ENCODE results near the gene CDKAL1. TPM values are rescaled to one million over a fixed set of nuclear protein-coding genes. Genes with fewer than 3 reads are reported as not detected.
A peak's percentile ranks its signal among the peaks of the same experiment; 100 is the strongest.

The CDKAL1 gene
- total and polyA plus RNA-seq, 2 of the 8 experiments (the other 6 are each of a cell fraction or from before 2014, with no cell fraction given): 8.4 to 24.6 TPM

DNA sequence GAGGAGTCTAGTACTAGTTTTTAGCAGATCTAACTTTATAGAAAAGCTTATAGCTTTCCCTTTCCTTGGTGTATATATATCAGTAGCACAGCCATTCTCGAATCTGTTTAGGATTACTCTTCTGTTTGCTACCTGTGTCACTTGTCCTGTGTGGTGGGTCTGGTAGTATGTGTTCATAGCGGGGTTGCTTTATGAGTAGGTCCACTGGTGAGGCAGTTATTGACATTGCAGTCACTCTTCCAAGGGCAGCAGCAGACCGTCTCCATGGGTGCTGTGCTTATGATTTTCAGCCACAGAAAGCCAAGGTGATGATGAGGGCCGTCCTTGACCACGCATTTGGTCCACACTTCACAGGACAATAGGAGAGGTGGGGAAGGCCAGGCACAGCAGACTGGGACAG, 171.5 kb downstream of the CDKAL1 start:
- ChIA-PET CTCF (ENCODE audit: partially characterized antibody) (no interaction called here), POLR2A (ENCODE audit: partially characterized antibody) (no interaction called here)
- Histone ChIP-seq H3K4me2 (ENCODE audit: insufficient read depth in 1 of 2, low read depth in 2 of 2, low read length in 2 of 2) (no peak overlapping the region), H3K27ac (ENCODE audit: low read depth, low read length) (no peak overlapping the region), H3K18ac (ENCODE audit: extremely low read depth, low read length) (no peak overlapping the region), H4K8ac (ENCODE audit: extremely low read depth, insufficient read depth, low read length) (no peak overlapping the region), H2BK15ac (ENCODE audit: low read length) (peak overlapping the region; percentile 73; the same call in 1 of the 2 replicates), H2BK120ac (replicated peaks; ENCODE audit: low read depth, low read length) (no peak overlapping the region), H3K9ac (replicated peaks in 1 of 4; ENCODE audit: extremely low read depth in 1 of 4, low read depth in 3 of 4, low read length in 3 of 4) (no peak overlapping the region), H2BK12ac (ENCODE audit: low read depth, low read length) (no peak overlapping the region), H4K20me1 (replicated peaks in 1 of 2; ENCODE audit: control insufficient read depth in 1 of 2, insufficient read depth in 2 of 2, low read length in 2 of 2) (no peaks in the 10 kb centered on the region), H2BK20ac (ENCODE audit: low read length) (no peak overlapping the region), H2AFZ (ENCODE audit: low read length) (no peak overlapping the region), H3K4me1 (replicated peaks in 1 of 4; ENCODE audit: control insufficient read depth in 3 of 4, insufficient read depth in 4 of 4, low read length in 3 of 4) (peaks cover 0 to 4% (median 1%) of the 10 kb centered on the region in 4 experiments; a peak in 2 of 7 replicates), H3K56ac (replicated peaks; ENCODE audit: insufficient read length, low read depth, low read length) (no peak overlapping the region), H3K4ac (replicated peaks; ENCODE audit: insufficient read length, low read depth, low read length) (no peak overlapping the region), H4K5ac (ENCODE audit: insufficient read length, low read depth, low read length) (no peak overlapping the region), H2AK5ac (ENCODE audit: low read depth, low read length) (no peak overlapping the region; the same call in 1 of the 2 replicates), H2BK5ac (ENCODE audit: low read depth, low read length) (no peak overlapping the region), H3K36me3 (ENCODE audit: control insufficient read depth in 2 of 4, insufficient read depth in 4 of 4, low read length in 3 of 4) (no peaks in the 10 kb centered on the region), H4K91ac (replicated peaks; ENCODE audit: insufficient read length, low read length) (no peak overlapping the region), H3K9me3 (ENCODE audit: insufficient read depth in 2 of 2, low read depth in 1 of 2, low read length in 1 of 2) (no peaks in the 10 kb centered on the region), H3K27me3 (replicated peaks in 1 of 4; ENCODE audit: control insufficient read depth in 3 of 4, extremely low read depth in 1 of 4, insufficient read depth in 3 of 4, low read length in 3 of 4) (no peaks in the 10 kb centered on the region; a peak in 1 of 7 replicates), H3K23ac (ENCODE audit: insufficient read length) (no peak overlapping the region), H3K79me1 (ENCODE audit: low read depth, low read length) (no peaks in the 10 kb centered on the region), H3K4me3 (ENCODE audit: extremely low read depth in 1 of 4, insufficient read depth in 2 of 4, low read depth in 3 of 4, low read length in 4 of 4) (no peak overlapping the region), H3K79me2 (ENCODE audit: control insufficient read depth in 1 of 2, insufficient read depth in 2 of 2, low read length in 2 of 2) (0 out of 4 replicates have a peak, but pooled peaks cover 0 to 8% of the 10 kb centered on the region in 2 experiments), H3K14ac (ENCODE audit: insufficient read length) (no peak overlapping the region), H3K23me2 (ENCODE audit: low read depth, low read length) (no peaks in the 10 kb centered on the region)
- TF ChIP-seq SIX5 (IDR thresholded peaks at IDR 0.05; ENCODE audit: low read depth, low read length) (no peak), EZH2 (IDR thresholded peaks at IDR 0.05; ENCODE audit: low read depth, low read length, severe bottlenecking) (no peak), RBBP5 (IDR thresholded peaks at IDR 0.05; ENCODE audit: borderline replicate concordance, low read depth, low read length) (no peak), TAF1 (IDR thresholded peaks at IDR 0.05; ENCODE audit: low read depth, low read length) (no peak), SIRT6 (IDR thresholded peaks at IDR 0.05; ENCODE audit: low read length) (no peak), EP300 (IDR thresholded peaks at IDR 0.05; ENCODE audit: borderline replicate concordance in 1 of 2, low read depth in 2 of 2, low read length in 2 of 2) (no peak), TAF7 (optimal IDR thresholded peaks at IDR 0.05; ENCODE audit: borderline replicate concordance, low read depth, low read length) (no peak), BCL11A (IDR thresholded peaks at IDR 0.05; ENCODE audit: low read depth in 2 of 2, low read length in 2 of 2) (no peak), BRCA1 (IDR thresholded peaks at IDR 0.05; ENCODE audit: low read depth, low read length) (no peak)
- TF ChIP-seq, protein P1, sequence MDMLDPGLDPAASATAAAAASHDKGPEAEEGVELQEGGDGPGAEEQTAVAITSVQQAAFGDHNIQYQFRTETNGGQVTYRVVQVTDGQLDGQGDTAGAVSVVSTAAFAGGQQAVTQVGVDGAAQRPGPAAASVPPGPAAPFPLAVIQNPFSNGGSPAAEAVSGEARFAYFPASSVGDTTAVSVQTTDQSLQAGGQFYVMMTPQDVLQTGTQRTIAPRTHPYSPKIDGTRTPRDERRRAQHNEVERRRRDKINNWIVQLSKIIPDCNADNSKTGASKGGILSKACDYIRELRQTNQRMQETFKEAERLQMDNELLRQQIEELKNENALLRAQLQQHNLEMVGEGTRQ (IDR thresholded peaks at IDR 0.05; ENCODE audit: low read length): no peak
- TF ChIP-seq, protein P2, sequence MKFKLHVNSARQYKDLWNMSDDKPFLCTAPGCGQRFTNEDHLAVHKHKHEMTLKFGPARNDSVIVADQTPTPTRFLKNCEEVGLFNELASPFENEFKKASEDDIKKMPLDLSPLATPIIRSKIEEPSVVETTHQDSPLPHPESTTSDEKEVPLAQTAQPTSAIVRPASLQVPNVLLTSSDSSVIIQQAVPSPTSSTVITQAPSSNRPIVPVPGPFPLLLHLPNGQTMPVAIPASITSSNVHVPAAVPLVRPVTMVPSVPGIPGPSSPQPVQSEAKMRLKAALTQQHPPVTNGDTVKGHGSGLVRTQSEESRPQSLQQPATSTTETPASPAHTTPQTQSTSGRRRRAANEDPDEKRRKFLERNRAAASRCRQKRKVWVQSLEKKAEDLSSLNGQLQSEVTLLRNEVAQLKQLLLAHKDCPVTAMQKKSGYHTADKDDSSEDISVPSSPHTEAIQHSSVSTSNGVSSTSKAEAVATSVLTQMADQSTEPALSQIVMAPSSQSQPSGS (IDR thresholded peaks at IDR 0.05; ENCODE audit: low read length): no peak
- no peak for FAIRE-seq
- no peak for DNase-seq (ENCODE audit: low read depth in 1 of 2, low spot score in 2 of 2)
- 95% methylated on average over 5 of the region's 5 CpGs; no CpG with 5 or more reads in 1 of the 2 experiments for WGBS, 2 experiments (ENCODE audit: extremely low coverage in 1 of 2, insufficient coverage in 1 of 2, insufficient read length in 1 of 2, insufficient replicate concordance in 2 of 2, low coverage in 1 of 2, low lambda C conversion rate in 2 of 2, missing lambda C conversion rate in 1 of 2)

All from H1 (cell line).